CD4-positive, alpha-beta T cell (primary cell): ENCODE measurements around the gene BRF1. TPM values are rescaled to one million over a fixed set of nuclear protein-coding genes. Genes with fewer than 3 reads are reported as not detected.

ENCODE experiments used
- ATAC-seq: fragments of 200-7000 bp; cut with Tn5 transposase; one replicate; pipeline ENCODE4 v1.10.0; 2022; ENCODE audit warnings: mild to moderate bottlenecking; ENCODE audit not compliant: poor library complexity
- CTCF ChIA-PET: fragments of 350-600 bp; sonication (Branson Sonifier 250); formaldehyde crosslinking; loops from one replicate; lab custom pipeline; 2021; ENCODE audit warnings: antibody characterized with exemption, inconsistent platforms; lab: Charles Lee
- POLR2A ChIA-PET: fragments of 350-600 bp; sonication (Branson Sonifier 250); formaldehyde crosslinking; loops from one replicate; lab custom pipeline; 2021; ENCODE audit warnings: antibody characterized with exemption, inconsistent platforms; lab: Charles Lee
- DNase-seq, 14 experiments: peaks; one replicate each; pipeline ENCODE4 v3.0.0-alpha.2; 2013 to 2020; ENCODE audit warnings: mixed read lengths in 2 of 14
- H3K27ac ChIP-seq, 2 donors: one replicate each; pipeline versions ENCODE4 v1.5.1 to v1.7.0; 2013; ENCODE audit warnings: low read length in 2 of 2, low read depth in 1 of 2, mild to moderate bottlenecking in 1 of 2
- H3K27me3 ChIP-seq, 2 experiments: 1 replicate in 1 of 2; 2 replicates in 1 of 2; pipeline versions ENCODE4 v1.6.1 to v1.7.0; 2013; ENCODE audit warnings: low read length in 2 of 2, control low read depth in 1 of 2, mild to moderate bottlenecking in 1 of 2, moderate library complexity in 1 of 2; ENCODE audit not compliant: insufficient read depth in 2 of 2, control insufficient read depth in 1 of 2
- H3K36me3 ChIP-seq: one replicate; pipeline ENCODE4 v1.6.1; 2013; ENCODE audit warnings: low read length, control low read depth; ENCODE audit not compliant: insufficient read depth
- H3K4me1 ChIP-seq: one replicate; pipeline ENCODE4 v1.6.1; 2013; ENCODE audit warnings: low read length, control low read depth; ENCODE audit not compliant: insufficient read depth
- H3K4me3 ChIP-seq: one replicate; pipeline ENCODE4 v1.5.1; 2013; ENCODE audit warnings: mild to moderate bottlenecking, low read length, moderate library complexity
- H3K9me3 ChIP-seq, 2 experiments: 1 replicate in 1 of 2; 2 replicates in 1 of 2; pipeline versions ENCODE4 v1.6.1 to v1.7.0; 2013; ENCODE audit warnings: low read length in 2 of 2, mild to moderate bottlenecking in 2 of 2, control low read depth in 1 of 2, moderate library complexity in 1 of 2; ENCODE audit not compliant: control insufficient read depth in 1 of 2, insufficient read depth in 1 of 2
- H3K27ac Mint-ChIP-seq: one replicate; pipeline ENCODE4 v1.8.0; 2020; ENCODE audit warnings: mixed read lengths
- H3K27me3 Mint-ChIP-seq: one replicate; pipeline ENCODE4 v1.8.0; 2021; ENCODE audit warnings: mixed read lengths
- H3K36me3 Mint-ChIP-seq: one replicate; pipeline ENCODE4 v1.8.0; 2021; ENCODE audit warnings: low read depth, mixed read lengths
- H3K4me1 Mint-ChIP-seq: one replicate; pipeline ENCODE4 v1.8.0; 2021; ENCODE audit warnings: low read depth, mixed read lengths
- H3K4me3 Mint-ChIP-seq: one replicate; pipeline ENCODE4 v1.8.0; 2020; ENCODE audit warnings: mild to moderate bottlenecking, mixed read lengths
- H3K9me3 Mint-ChIP-seq: one replicate; pipeline ENCODE4 v1.8.0; 2020; ENCODE audit warnings: mixed read lengths
- intact Hi-C, 2 experiments: fragments of 100-400 bp; cut with DNase I in 1 of 2; cut with micrococcal nuclease in 1 of 2; formaldehyde crosslinking; loops; one replicate each; pipeline versions ENCODE4 v1.15.1 to v1.9.0; 2023 to 2025; cut with DNase I, micrococcal nuclease
- total RNA-seq, 174 experiments: library from RNA in 2 of 174; stranded (reverse) in 2 of 174; gene quantifications; one replicate each; pipeline ENCODE4 v1.2.3 and lab custom pipeline; 2021 to 2026
- TF ChIP-seq, protein P1 (sequence below): fragments of 200-600 bp; IDR thresholded peaks from one replicate; pipeline ENCODE4 v1.8.0; 2022; ENCODE audit warnings: antibody characterized with exemption, mild to moderate bottlenecking

Gene BRF1
- total RNA-seq, 2 experiments from 2014 or later = 77.4 to 77.7 TPM

DNA sequence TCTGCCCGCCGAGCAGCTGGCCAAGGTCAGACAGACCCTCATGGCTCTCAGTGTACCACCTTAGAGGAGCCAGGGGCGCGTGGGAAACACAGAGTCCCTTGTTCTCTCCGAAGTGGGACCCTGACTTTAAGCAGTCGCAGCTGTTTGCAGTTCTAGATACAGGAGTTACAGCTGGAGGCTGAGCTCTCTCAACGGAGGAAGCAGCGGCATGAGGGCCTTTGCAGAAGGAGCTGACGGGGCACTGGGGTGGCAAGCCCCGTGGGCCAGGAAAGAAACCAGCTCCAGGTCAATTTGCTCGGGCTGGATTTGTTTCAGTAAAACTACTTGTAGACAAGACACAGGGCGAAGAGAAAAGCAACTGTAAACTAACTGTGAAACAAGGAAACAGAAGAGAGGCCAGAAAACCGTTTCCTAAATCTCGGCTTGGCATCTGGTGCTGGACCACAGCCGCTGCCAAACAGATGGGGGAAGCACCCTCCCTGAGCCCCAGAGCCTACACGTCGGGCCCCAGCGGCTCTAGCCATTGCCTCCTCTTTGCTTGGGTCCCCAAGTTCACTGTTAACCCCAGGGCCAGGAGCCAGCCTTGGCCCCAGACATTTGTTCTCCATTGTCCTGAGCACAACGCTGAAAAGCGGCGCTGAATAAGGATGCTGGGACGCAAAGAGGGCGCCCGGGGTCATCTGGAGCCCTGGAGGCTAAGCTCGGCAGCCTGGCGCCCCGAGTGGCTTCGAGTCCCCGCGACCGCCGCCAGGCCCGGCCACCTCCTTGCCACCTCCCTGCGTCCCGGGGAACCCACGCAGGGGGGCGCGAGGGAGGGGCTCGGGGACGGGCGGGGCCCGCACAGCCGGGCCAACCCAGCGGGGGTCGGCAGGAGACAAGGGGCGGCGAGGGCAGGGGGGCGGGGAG is 12.8 kb upstream of the BRF1 start:
- intact Hi-C loops = loop anchor here in 1 of 2 experiments (1.0 to 5.0 kb wide), 4 partner anchors 12 to 291 kb away; partner anchors contain the start of genes BRF1, CDCA4, TEDC1 and TMEM121
- no peaks in the 10 kb centered on the region for H3K9me3 Mint-ChIP-seq

DNA sequence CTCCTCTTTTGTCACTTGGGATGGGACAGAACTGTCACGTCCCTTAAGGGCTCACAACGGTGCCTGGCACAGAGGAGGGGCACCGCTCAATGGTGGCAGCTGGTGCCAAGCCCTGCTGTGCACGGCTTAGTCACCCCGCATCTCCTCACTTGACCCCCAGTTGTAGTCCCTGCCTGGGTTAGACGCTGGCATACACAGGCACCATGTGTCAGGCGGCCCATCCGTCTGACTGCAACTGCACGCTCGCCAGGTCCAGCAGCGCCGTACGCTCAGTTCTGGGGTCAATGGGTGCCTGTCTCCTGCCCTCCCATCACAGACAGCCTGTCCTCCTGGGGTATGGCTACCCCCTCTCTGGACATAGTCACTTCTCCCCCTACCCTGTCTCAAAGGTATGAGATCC is 12.2 kb upstream of the BRF1 start:
- ATAC-seq = no peak
- ChIA-PET CTCF (interaction anchor here (2.1 kb wide), 1 partner anchor 12 kb away, joined by 6 read pairs; the partner anchor contains the start of gene BRF1), POLR2A (interaction anchor here (2.0 to 5.3 kb wide), 4 partner anchors 13 to 65 kb away, joined by 13 to 95 read pairs (median 16); partner anchors contain the start of genes BRF1 and BTBD6)
- Histone ChIP-seq H3K4me3 (no peak overlapping the region), H3K36me3 (no peaks in the 10 kb centered on the region), H3K9me3 (no peaks in the 10 kb centered on the region), H3K27ac (no peak overlapping the region), H3K4me1 (peaks cover 27% of the 10 kb centered on the region), H3K27me3 (no peaks in the 10 kb centered on the region)
- peak overlapping the region; percentile 86 for H3K27ac Mint-ChIP-seq
- no peak for DNase-seq
- no peaks in the 10 kb centered on the region for H3K9me3 Mint-ChIP-seq
- no peaks in the 10 kb centered on the region for H3K27me3 Mint-ChIP-seq
- TF ChIP-seq, protein P1, sequence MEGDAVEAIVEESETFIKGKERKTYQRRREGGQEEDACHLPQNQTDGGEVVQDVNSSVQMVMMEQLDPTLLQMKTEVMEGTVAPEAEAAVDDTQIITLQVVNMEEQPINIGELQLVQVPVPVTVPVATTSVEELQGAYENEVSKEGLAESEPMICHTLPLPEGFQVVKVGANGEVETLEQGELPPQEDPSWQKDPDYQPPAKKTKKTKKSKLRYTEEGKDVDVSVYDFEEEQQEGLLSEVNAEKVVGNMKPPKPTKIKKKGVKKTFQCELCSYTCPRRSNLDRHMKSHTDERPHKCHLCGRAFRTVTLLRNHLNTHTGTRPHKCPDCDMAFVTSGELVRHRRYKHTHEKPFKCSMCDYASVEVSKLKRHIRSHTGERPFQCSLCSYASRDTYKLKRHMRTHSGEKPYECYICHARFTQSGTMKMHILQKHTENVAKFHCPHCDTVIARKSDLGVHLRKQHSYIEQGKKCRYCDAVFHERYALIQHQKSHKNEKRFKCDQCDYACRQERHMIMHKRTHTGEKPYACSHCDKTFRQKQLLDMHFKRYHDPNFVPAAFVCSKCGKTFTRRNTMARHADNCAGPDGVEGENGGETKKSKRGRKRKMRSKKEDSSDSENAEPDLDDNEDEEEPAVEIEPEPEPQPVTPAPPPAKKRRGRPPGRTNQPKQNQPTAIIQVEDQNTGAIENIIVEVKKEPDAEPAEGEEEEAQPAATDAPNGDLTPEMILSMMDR = no peak
- peaks cover 5% of the 10 kb centered on the region for H3K36me3 Mint-ChIP-seq
- intact Hi-C loops = loop anchor here in 1 of 2 experiments (5.0 kb wide), 2 partner anchors 214 to 291 kb away; partner anchors contain the start of genes CDCA4 and TMEM121
- H3K4me3 Mint-ChIP-seq = peak overlapping the region; percentile 94
- H3K4me1 Mint-ChIP-seq = peaks cover 22% of the 10 kb centered on the region

More for the DNA sequence above, 12.8 kb upstream of the BRF1 start:
- peak in 3 of 14 experiments; percentile 13 to 67 (median 42) for DNase-seq
- H3K27ac Mint-ChIP-seq = peak overlapping the region; percentile 86
- Histone ChIP-seq H3K4me1 (peaks cover 27% of the 10 kb centered on the region), H3K36me3 (no peaks in the 10 kb centered on the region), H3K27ac (peak overlapping the region in 1 of 2 donors; percentile 31), H3K27me3 (no peaks in the 10 kb centered on the region), H3K4me3 (peak overlapping the region; percentile 46), H3K9me3 (no peaks in the 10 kb centered on the region)
- CTCF ChIA-PET = interaction anchor here (1.2 to 2.1 kb wide), 4 partner anchors 13 to 176 kb away, joined by 4 to 6 read pairs (median 6); partner anchors contain the start of genes BRF1 and BTBD6
- no peaks in the 10 kb centered on the region for H3K27me3 Mint-ChIP-seq
- POLR2A ChIA-PET = interaction anchor here (1.0 to 5.3 kb wide), 17 partner anchors 8 to 561 kb away, joined by 3 to 95 read pairs (median 5); partner anchors contain the start of genes BRF1, BTBD6, CDCA4 and CLBA1
- TF ChIP-seq, protein P1 = no peak
- peaks cover 5% of the 10 kb centered on the region for H3K36me3 Mint-ChIP-seq
- ATAC-seq = peak; percentile 12
- H3K4me3 Mint-ChIP-seq = peak overlapping the region; percentile 94
- H3K4me1 Mint-ChIP-seq = peaks cover 22% of the 10 kb centered on the region

DNA sequence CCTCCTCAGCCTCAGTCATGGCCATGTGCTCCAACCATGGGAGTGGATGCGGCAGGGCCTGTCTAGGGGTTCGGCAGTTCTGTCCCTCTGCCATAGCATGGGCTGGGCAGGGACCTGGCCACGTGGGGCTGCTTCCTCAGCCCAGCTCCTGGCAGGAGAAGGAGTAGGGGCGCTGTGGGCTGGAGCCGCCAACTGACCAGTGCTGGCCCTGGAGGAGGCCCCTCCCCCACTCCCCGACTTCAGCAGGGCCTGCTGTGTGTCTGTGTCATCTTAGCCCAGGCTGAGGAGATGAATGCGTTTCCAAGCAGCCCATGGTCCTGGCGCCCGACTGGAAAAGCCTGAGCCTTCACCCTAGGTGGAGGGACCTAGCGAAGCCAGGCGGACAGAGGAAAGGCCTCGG is 11.0 kb upstream of the BRF1 start:
- no peaks in the 10 kb centered on the region for H3K36me3 ChIP-seq
- Mint-ChIP-seq H3K4me3 (no peak overlapping the region), H3K9me3 (no peaks in the 10 kb centered on the region), H3K4me1 (peaks cover 20% of the 10 kb centered on the region), H3K27me3 (no peaks in the 10 kb centered on the region), H3K36me3 (peaks cover 5% of the 10 kb centered on the region), H3K27ac (no peak overlapping the region)
- peaks cover 27% of the 10 kb centered on the region for H3K4me1 ChIP-seq
- ChIA-PET CTCF (interaction anchor here (1.2 kb wide), 1 partner anchor 59 kb away, joined by 3 read pairs; no protein-coding TSS in a partner anchor), POLR2A (interaction anchor here (1.6 kb wide), 1 partner anchor 11 kb away, joined by 9 read pairs; the partner anchor contains the start of gene BRF1)
- no peak overlapping the region for H3K4me3 ChIP-seq
- TF ChIP-seq, protein P1 = no peak
- intact Hi-C loops = loop anchor here in 1 of 2 experiments (5.0 kb wide), 2 partner anchors 215 to 290 kb away; partner anchors contain the start of genes CDCA4 and TMEM121
- H3K27me3 ChIP-seq = no peaks in the 10 kb centered on the region
- H3K27ac ChIP-seq = no peak overlapping the region
- H3K9me3 ChIP-seq = no peaks in the 10 kb centered on the region
- DNase-seq (no peak), ATAC-seq (no peak)
